PC-3 (cell line): ENCODE measurements around the gene SCRG1.

Experiments used
- EZH2 ChIP-seq: fragments of 300-600 bp; sonication (generic); IDR thresholded peaks from one replicate; pipeline ENCODE4 v1.6.1; 2017; ENCODE audit warnings: antibody characterized with exemption, mild to moderate bottlenecking, low read length; ENCODE audit not compliant: unreplicated experiment
- EZH2phosphoT487 ChIP-seq: fragments of 300-600 bp; sonication (generic); IDR thresholded peaks from 2 replicates; pipeline ENCODE4 v1.6.1; 2018; ENCODE audit warnings: mild to moderate bottlenecking, antibody characterized with exemption, low read length, borderline replicate concordance
- TF ChIP-seq, protein P1 (sequence below): fragments of 300-600 bp; sonication (generic); conservative IDR thresholded peaks from 2 replicates; pipeline ENCODE4 v1.5.1; 2017; ENCODE audit warnings: antibody characterized with exemption, low read depth, mild to moderate bottlenecking, low read length

DNA sequence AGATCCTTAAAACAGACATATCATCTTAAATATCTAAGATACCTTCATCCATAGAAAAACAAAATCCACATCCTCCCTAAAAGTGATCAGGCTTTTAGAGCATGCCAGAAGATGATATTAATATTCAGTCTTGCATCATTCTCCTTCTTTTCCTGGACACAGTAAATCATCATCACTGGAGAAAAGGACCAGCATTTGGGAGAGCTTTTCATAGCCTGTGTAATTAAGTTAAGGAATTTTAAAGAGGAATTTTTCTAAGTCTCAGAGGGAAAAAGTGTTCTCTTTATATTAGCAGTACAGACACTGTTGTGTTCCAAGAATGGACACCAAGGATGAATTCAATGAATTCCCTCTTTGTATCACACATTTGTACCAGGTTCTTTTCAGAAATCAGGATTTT is 696 bp downstream of the SCRG1 start:
- TF ChIP-seq, protein P1, sequence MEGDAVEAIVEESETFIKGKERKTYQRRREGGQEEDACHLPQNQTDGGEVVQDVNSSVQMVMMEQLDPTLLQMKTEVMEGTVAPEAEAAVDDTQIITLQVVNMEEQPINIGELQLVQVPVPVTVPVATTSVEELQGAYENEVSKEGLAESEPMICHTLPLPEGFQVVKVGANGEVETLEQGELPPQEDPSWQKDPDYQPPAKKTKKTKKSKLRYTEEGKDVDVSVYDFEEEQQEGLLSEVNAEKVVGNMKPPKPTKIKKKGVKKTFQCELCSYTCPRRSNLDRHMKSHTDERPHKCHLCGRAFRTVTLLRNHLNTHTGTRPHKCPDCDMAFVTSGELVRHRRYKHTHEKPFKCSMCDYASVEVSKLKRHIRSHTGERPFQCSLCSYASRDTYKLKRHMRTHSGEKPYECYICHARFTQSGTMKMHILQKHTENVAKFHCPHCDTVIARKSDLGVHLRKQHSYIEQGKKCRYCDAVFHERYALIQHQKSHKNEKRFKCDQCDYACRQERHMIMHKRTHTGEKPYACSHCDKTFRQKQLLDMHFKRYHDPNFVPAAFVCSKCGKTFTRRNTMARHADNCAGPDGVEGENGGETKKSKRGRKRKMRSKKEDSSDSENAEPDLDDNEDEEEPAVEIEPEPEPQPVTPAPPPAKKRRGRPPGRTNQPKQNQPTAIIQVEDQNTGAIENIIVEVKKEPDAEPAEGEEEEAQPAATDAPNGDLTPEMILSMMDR = no peak
- TF ChIP-seq EZH2phosphoT487 = no peak
- no peak for TF ChIP-seq EZH2
